Neural cell (in vitro differentiated cells): Measurements from ENCODE around the gene ST6GAL1. TPM values are rescaled to one million over a fixed set of nuclear protein-coding genes. Genes with fewer than 3 reads are reported as not detected.

Experiments used
- H2AFZ ChIP-seq: fragments of 200-600, 300-800 bp; sonication (generic), shearing (Covaris generic); 2 replicates; pipeline ENCODE4 v1.6.0; 2014; ENCODE audit warnings: low read depth, mild to moderate bottlenecking, antibody characterized with exemption, low read length, moderate library complexity
- H3F3A ChIP-seq: fragments of 200-600 bp; shearing (Covaris generic); 2 replicates; pipeline ENCODE4 v1.6.1; 2016; ENCODE audit warnings: mild to moderate bottlenecking, moderate library complexity, mixed read lengths, antibody characterized with exemption, low read length; ENCODE audit not compliant: insufficient read depth, poor library complexity, severe bottlenecking
- H3K27ac ChIP-seq: fragments of 200-600, 300-800 bp; sonication (generic), shearing (Covaris generic); 2 replicates; pipeline ENCODE4 v1.5.1; 2014; ENCODE audit warnings: mild to moderate bottlenecking, low read length, moderate library complexity
- H3K27me3 ChIP-seq: fragments of 300-800, 200-600 bp; sonication (generic), shearing (Covaris generic); 2 replicates; pipeline ENCODE4 v1.6.0; 2014; ENCODE audit warnings: mild to moderate bottlenecking, low read depth, low read length, moderate library complexity; ENCODE audit not compliant: insufficient read depth
- H3K36me3 ChIP-seq: fragments of 300-800, 200-600 bp; sonication (generic), shearing (Covaris generic); 2 replicates; pipeline ENCODE4 v1.5.1; 2014; ENCODE audit warnings: mild to moderate bottlenecking, antibody characterized with exemption, low read length, moderate library complexity; ENCODE audit not compliant: insufficient read depth
- H3K4me2 ChIP-seq: fragments of 300-800, 200-600 bp; sonication (generic), shearing (Covaris generic); 2 replicates; pipeline ENCODE4 v1.6.0; 2014; ENCODE audit warnings: mild to moderate bottlenecking, low read length
- H3K4me3 ChIP-seq: fragments of 300-800, 200-600 bp; sonication (generic), shearing (Covaris generic); 2 replicates; pipeline ENCODE4 v1.5.1; 2014; ENCODE audit warnings: mild to moderate bottlenecking, low read length, moderate library complexity
- H3K79me2 ChIP-seq: fragments of 200-600 bp; shearing (Covaris generic); replicated peaks from 2 replicates; pipeline ENCODE4 v1.6.0; 2014; ENCODE audit warnings: mild to moderate bottlenecking, low read length, moderate library complexity; ENCODE audit not compliant: insufficient read depth
- H3K9ac ChIP-seq: fragments of 300-800, 200-600 bp; sonication (generic), shearing (Covaris generic); 2 replicates; pipeline ENCODE4 v1.6.1; 2016; ENCODE audit warnings: mild to moderate bottlenecking, low read length, mixed read lengths
- H3K9me2 ChIP-seq: fragments of 200-600 bp; shearing (Covaris generic); 2 replicates; pipeline ENCODE4 v1.6.1; 2016; ENCODE audit warnings: mild to moderate bottlenecking, low read length, mixed read lengths; ENCODE audit not compliant: insufficient read depth
- H3K9me3 ChIP-seq: fragments of 200-600, 300-800 bp; sonication (generic), shearing (Covaris generic); 2 replicates; pipeline ENCODE4 v1.6.1; 2016; ENCODE audit warnings: mild to moderate bottlenecking, mixed run types, low read length, moderate library complexity, mixed read lengths
- H4K20me1 ChIP-seq: fragments of 200-600 bp; shearing (Covaris generic); 2 replicates; pipeline ENCODE4 v1.6.1; 2016; ENCODE audit warnings: mild to moderate bottlenecking, mixed run types; ENCODE audit not compliant: insufficient read depth
- EP300 ChIP-seq: fragments of 450-650 bp; conservative IDR thresholded peaks from 2 replicates; pipeline ENCODE4 v1.6.1; 2014; ENCODE audit warnings: antibody characterized with exemption, mild to moderate bottlenecking, moderate library complexity; ENCODE audit not compliant: poor library complexity, severe bottlenecking
- EZH2 ChIP-seq: fragments of 200-600, 300-800 bp; shearing (Covaris generic), sonication (generic); IDR thresholded peaks from 2 replicates; pipeline ENCODE4 v1.6.1; 2014; ENCODE audit warnings: antibody characterized with exemption, low read length, borderline replicate concordance, mild to moderate bottlenecking; ENCODE audit not compliant: insufficient read depth, poor library complexity, severe bottlenecking
- MXI1 ChIP-seq: fragments of 450-650 bp; conservative IDR thresholded peaks from 2 replicates; pipeline ENCODE4 v1.6.1; 2014; ENCODE audit warnings: antibody characterized with exemption, mild to moderate bottlenecking; ENCODE audit not compliant: poor library complexity, severe bottlenecking
- POLR2AphosphoS5 ChIP-seq: IDR thresholded peaks from 2 replicates; pipeline ENCODE4 v1.6.1; 2012
- RAD21 ChIP-seq: fragments of 450-650 bp; conservative IDR thresholded peaks from 2 replicates; pipeline ENCODE4 v1.6.1; 2014; ENCODE audit warnings: antibody characterized with exemption, mild to moderate bottlenecking, moderate library complexity
- REST ChIP-seq: IDR thresholded peaks from 2 replicates; pipeline ENCODE4 v1.6.1; 2012; ENCODE audit warnings: borderline replicate concordance
- SMC3 ChIP-seq: fragments of 450-650 bp; conservative IDR thresholded peaks from 2 replicates; pipeline ENCODE4 v1.6.1; 2014; ENCODE audit warnings: antibody characterized with exemption, mild to moderate bottlenecking, moderate library complexity; ENCODE audit not compliant: poor library complexity
- TAF1 ChIP-seq: IDR thresholded peaks from 2 replicates; pipeline ENCODE4 v1.6.1; 2012; ENCODE audit warnings: low read depth
- polyA plus RNA-seq: library from polyadenylated mRNA; depleted of rRNA; stranded (reverse); fragments of >200 nt; gene quantifications from 2 replicates; pipeline ENCODE4 v1.2.3, GENCODE V29; 2014
- TF ChIP-seq, protein P1 (sequence below): fragments of 450-650 bp; IDR thresholded peaks from 2 replicates; pipeline ENCODE4 v1.5.1; 2014; ENCODE audit warnings: antibody characterized with exemption, mild to moderate bottlenecking, moderate library complexity; ENCODE audit not compliant: poor library complexity, severe bottlenecking

The ST6GAL1 gene
- polyA plus RNA-seq, 1 donor from 2014 or later = 17.6 TPM

GRCh38 chr3:187066228-187066995 is 136.1 kb downstream of the ST6GAL1 start:
- Histone ChIP-seq H3K79me2 (no peaks in the 10 kb centered on the region), H3K27me3 (no peaks in the 10 kb centered on the region), H3K9me3 (no peaks in the 10 kb centered on the region), H3K9me2 (no peaks in the 10 kb centered on the region), H3K4me2 (no peak overlapping the region), H3K27ac (no peak overlapping the region), H3K9ac (no peak overlapping the region), H3K36me3 (no peaks in the 10 kb centered on the region), H4K20me1 (no peaks in the 10 kb centered on the region), H2AFZ (no peak overlapping the region), H3K4me3 (no peak overlapping the region), H3F3A (no peaks in the 10 kb centered on the region)
- TF ChIP-seq POLR2AphosphoS5 = no peak
- TF ChIP-seq, protein P1, sequence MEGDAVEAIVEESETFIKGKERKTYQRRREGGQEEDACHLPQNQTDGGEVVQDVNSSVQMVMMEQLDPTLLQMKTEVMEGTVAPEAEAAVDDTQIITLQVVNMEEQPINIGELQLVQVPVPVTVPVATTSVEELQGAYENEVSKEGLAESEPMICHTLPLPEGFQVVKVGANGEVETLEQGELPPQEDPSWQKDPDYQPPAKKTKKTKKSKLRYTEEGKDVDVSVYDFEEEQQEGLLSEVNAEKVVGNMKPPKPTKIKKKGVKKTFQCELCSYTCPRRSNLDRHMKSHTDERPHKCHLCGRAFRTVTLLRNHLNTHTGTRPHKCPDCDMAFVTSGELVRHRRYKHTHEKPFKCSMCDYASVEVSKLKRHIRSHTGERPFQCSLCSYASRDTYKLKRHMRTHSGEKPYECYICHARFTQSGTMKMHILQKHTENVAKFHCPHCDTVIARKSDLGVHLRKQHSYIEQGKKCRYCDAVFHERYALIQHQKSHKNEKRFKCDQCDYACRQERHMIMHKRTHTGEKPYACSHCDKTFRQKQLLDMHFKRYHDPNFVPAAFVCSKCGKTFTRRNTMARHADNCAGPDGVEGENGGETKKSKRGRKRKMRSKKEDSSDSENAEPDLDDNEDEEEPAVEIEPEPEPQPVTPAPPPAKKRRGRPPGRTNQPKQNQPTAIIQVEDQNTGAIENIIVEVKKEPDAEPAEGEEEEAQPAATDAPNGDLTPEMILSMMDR = no peak
- TF ChIP-seq REST = no peak
- TF ChIP-seq EP300 = no peak
- TF ChIP-seq MXI1 = no peak
- no peak for TF ChIP-seq RAD21
- TF ChIP-seq TAF1 = no peak
- TF ChIP-seq SMC3 = no peak

GRCh38 chr3:187068787-187069186 is 138.5 kb downstream of the ST6GAL1 start:
- no peaks in the 10 kb centered on the region for H3K79me2 ChIP-seq
- no peaks in the 10 kb centered on the region for H4K20me1 ChIP-seq
- H3K27ac ChIP-seq = no peak overlapping the region
- TF ChIP-seq REST = no peak
- TF ChIP-seq EZH2 = no peak
- H2AFZ ChIP-seq = no peak overlapping the region
- H3F3A ChIP-seq = no peaks in the 10 kb centered on the region
- H3K9me2 ChIP-seq = no peaks in the 10 kb centered on the region
- no peaks in the 10 kb centered on the region for H3K36me3 ChIP-seq
- H3K4me3 ChIP-seq = no peak overlapping the region
- H3K4me2 ChIP-seq = no peak overlapping the region
- H3K9me3 ChIP-seq = no peaks in the 10 kb centered on the region
- H3K9ac ChIP-seq = no peak overlapping the region
- no peaks in the 10 kb centered on the region for H3K27me3 ChIP-seq
